ENCODE results near the gene TIMM21. TPM values are rescaled to one million over a fixed set of nuclear protein-coding genes. Genes with fewer than 3 reads are reported as not detected.

TIMM21 gene
- polyA plus RNA-seq, 1 donor from 2014 or later = 59.2 TPM

DNA sequence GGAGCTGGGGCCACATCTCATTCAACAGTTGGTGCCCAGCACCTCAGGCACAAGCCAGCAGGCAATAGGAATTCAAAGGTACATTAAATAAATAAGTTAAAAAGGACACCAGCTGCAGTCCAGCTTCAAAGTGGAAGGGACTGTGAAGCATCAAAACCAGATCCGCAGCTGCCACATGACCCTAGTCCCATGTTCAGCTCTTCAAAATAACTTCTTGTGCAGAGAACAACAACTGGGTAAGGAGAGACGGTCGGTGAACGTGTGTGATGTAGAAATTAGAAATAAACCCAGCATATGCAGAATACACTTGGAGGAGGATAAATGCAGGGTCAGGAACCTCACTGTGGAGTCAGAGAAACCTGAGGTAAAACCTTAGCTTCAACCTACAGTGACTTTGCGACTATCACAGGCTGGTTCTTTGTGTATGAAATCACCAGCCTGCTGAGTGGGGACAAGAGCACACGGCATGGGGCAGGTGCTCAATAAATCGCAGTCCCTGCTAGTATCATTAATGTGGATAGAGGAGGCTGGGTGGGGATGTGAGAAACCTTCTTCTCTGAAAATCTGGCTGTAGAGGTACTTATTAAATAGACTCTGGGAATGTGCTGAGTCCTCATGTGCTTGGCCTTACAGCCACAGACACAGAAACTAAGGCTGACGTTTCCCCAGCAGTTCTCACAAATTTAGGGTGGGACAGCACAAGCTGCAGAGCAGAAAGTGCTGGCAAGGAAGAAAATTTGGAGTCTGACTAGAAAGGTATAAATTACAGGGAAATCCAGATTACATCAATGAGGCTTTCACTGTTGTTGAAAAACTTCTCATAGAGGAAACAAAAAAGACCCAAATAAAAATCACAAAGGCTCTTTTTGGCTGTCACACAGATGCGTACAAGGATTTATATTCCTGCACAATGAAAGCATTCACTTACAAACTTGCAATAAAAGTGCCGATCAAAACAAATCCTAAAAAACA lies 21.4 kb upstream of the TIMM21 start:
- Histone ChIP-seq H3K4me3 (ENCODE audit: low read length) (no peak overlapping the region), H3F3A (ENCODE audit: insufficient read depth, low read length, poor library complexity, severe bottlenecking) (no peaks in the 10 kb centered on the region), H3K9me2 (ENCODE audit: insufficient read depth, low read length) (no peaks in the 10 kb centered on the region), H4K20me1 (ENCODE audit: insufficient read depth) (no peaks in the 10 kb centered on the region), H3K27me3 (ENCODE audit: insufficient read depth, low read depth, low read length) (no peaks in the 10 kb centered on the region), H3K36me3 (ENCODE audit: insufficient read depth, low read length) (no peaks in the 10 kb centered on the region), H3K9me3 (ENCODE audit: low read length) (no peaks in the 10 kb centered on the region), H3K79me2 (replicated peaks; ENCODE audit: insufficient read depth, low read length) (no peaks in the 10 kb centered on the region), H3K27ac (ENCODE audit: low read length) (no peak overlapping the region), H3K4me2 (ENCODE audit: low read length) (no peak overlapping the region), H3K9ac (ENCODE audit: low read length) (no peak overlapping the region), H2AFZ (ENCODE audit: low read depth, low read length) (no peak overlapping the region)
- TF ChIP-seq CTCF (IDR thresholded peaks at IDR 0.05; ENCODE audit: poor library complexity, severe bottlenecking) (no peak), MXI1 (conservative IDR thresholded peaks at IDR 0.05; ENCODE audit: poor library complexity, severe bottlenecking) (no peak), TAF1 (IDR thresholded peaks at IDR 0.05; ENCODE audit: low read depth) (no peak), EZH2 (IDR thresholded peaks at IDR 0.05; ENCODE audit: borderline replicate concordance, insufficient read depth, low read length, poor library complexity, severe bottlenecking) (no peak), POLR2AphosphoS5 (IDR thresholded peaks at IDR 0.05) (no peak), EP300 (conservative IDR thresholded peaks at IDR 0.05; ENCODE audit: poor library complexity, severe bottlenecking) (no peak), SMC3 (conservative IDR thresholded peaks at IDR 0.05; ENCODE audit: poor library complexity) (no peak), RAD21 (conservative IDR thresholded peaks at IDR 0.05) (no peak)
- TF ChIP-seq, protein P1, sequence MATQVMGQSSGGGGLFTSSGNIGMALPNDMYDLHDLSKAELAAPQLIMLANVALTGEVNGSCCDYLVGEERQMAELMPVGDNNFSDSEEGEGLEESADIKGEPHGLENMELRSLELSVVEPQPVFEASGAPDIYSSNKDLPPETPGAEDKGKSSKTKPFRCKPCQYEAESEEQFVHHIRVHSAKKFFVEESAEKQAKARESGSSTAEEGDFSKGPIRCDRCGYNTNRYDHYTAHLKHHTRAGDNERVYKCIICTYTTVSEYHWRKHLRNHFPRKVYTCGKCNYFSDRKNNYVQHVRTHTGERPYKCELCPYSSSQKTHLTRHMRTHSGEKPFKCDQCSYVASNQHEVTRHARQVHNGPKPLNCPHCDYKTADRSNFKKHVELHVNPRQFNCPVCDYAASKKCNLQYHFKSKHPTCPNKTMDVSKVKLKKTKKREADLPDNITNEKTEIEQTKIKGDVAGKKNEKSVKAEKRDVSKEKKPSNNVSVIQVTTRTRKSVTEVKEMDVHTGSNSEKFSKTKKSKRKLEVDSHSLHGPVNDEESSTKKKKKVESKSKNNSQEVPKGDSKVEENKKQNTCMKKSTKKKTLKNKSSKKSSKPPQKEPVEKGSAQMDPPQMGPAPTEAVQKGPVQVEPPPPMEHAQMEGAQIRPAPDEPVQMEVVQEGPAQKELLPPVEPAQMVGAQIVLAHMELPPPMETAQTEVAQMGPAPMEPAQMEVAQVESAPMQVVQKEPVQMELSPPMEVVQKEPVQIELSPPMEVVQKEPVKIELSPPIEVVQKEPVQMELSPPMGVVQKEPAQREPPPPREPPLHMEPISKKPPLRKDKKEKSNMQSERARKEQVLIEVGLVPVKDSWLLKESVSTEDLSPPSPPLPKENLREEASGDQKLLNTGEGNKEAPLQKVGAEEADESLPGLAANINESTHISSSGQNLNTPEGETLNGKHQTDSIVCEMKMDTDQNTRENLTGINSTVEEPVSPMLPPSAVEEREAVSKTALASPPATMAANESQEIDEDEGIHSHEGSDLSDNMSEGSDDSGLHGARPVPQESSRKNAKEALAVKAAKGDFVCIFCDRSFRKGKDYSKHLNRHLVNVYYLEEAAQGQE (IDR thresholded peaks at IDR 0.05; ENCODE audit: borderline replicate concordance) = no peak

DNA sequence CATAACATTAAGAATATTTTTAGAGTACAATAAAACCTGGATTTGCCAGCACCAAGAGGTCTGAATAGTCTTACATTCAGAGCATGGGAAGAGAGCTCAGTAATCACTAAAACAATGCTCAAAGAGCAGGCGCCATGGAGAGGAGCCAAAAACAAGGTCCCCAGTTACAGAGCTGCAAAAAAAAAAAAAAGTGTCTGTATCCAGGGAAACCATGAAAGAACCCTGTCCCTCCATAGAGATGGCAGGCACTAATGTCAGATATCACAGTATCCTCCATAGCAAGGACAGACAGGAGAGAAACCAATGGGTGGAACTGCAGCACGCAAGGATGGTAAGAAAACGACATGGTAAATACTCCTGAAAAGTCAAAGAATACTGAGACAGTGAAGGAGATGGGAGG lies 20.2 kb upstream of the TIMM21 start:
- Histone ChIP-seq H3F3A (ENCODE audit: insufficient read depth, low read length, poor library complexity, severe bottlenecking) (no peaks in the 10 kb centered on the region), H2AFZ (ENCODE audit: low read depth, low read length) (no peak overlapping the region), H3K9ac (ENCODE audit: low read length) (no peak overlapping the region), H3K4me3 (ENCODE audit: low read length) (no peak overlapping the region), H4K20me1 (ENCODE audit: insufficient read depth) (no peaks in the 10 kb centered on the region), H3K9me3 (ENCODE audit: low read length) (no peaks in the 10 kb centered on the region), H3K27ac (ENCODE audit: low read length) (no peak overlapping the region), H3K9me2 (ENCODE audit: insufficient read depth, low read length) (no peaks in the 10 kb centered on the region), H3K36me3 (ENCODE audit: insufficient read depth, low read length) (no peaks in the 10 kb centered on the region), H3K27me3 (ENCODE audit: insufficient read depth, low read depth, low read length) (no peaks in the 10 kb centered on the region), H3K4me2 (ENCODE audit: low read length) (no peak overlapping the region), H3K79me2 (replicated peaks; ENCODE audit: insufficient read depth, low read length) (no peaks in the 10 kb centered on the region)
- TF ChIP-seq, protein P1 (IDR thresholded peaks at IDR 0.05; ENCODE audit: borderline replicate concordance) = no peak
- TF ChIP-seq MXI1 (conservative IDR thresholded peaks at IDR 0.05; ENCODE audit: poor library complexity, severe bottlenecking) = no peak
- no peak for TF ChIP-seq RAD21 (conservative IDR thresholded peaks at IDR 0.05)
- no peak for TF ChIP-seq POLR2AphosphoS5 (IDR thresholded peaks at IDR 0.05)
- TF ChIP-seq EZH2 (IDR thresholded peaks at IDR 0.05; ENCODE audit: borderline replicate concordance, insufficient read depth, low read length, poor library complexity, severe bottlenecking) = no peak
- no peak for TF ChIP-seq EP300 (conservative IDR thresholded peaks at IDR 0.05; ENCODE audit: poor library complexity, severe bottlenecking)
- TF ChIP-seq TAF1 (IDR thresholded peaks at IDR 0.05; ENCODE audit: low read depth) = no peak
- TF ChIP-seq SMC3 (conservative IDR thresholded peaks at IDR 0.05; ENCODE audit: poor library complexity) = no peak
- no peak for TF ChIP-seq CTCF (IDR thresholded peaks at IDR 0.05; ENCODE audit: poor library complexity, severe bottlenecking)

Data from neural cell (in vitro differentiated cells).